ENCODE measurements around the gene RFLNA.

The RFLNA gene

GRCh38 chr12:124332058-124332672, 37.3 kb downstream of the RFLNA start:
- H3K27ac ChIP-seq = no peak overlapping the region
- H3K4me3 ChIP-seq = no peak overlapping the region

- Histone ChIP-seq H3K27ac (no peak overlapping the region), H3K4me3 (no peak overlapping the region)
These were observed 38.0 kb downstream of the RFLNA start for GRCh38 chr12:124332900-124333299.

GRCh38 chr12:124333724-124334123, 38.8 kb downstream of the RFLNA start:
- Histone ChIP-seq H3K4me3 (no peak overlapping the region), H3K27ac (no peak overlapping the region)

GRCh38 chr12:124334266-124334665, 39.4 kb downstream of the RFLNA start:
- H3K27ac ChIP-seq = no peak overlapping the region
- no peak overlapping the region for H3K4me3 ChIP-seq

- Histone ChIP-seq H3K4me3 (no peak overlapping the region), H3K27ac (no peak overlapping the region)
These were observed 40.1 kb downstream of the RFLNA start for GRCh38 chr12:124334976-124335375.

- H3K27ac ChIP-seq = no peak overlapping the region
These were observed 40.7 kb downstream of the RFLNA start for GRCh38 chr12:124335426-124336183.

GRCh38 chr12:124336184-124336437, 41.2 kb downstream of the RFLNA start:
- no peak overlapping the region for H3K4me3 ChIP-seq
- H3K27ac ChIP-seq = no peak overlapping the region

More at GRCh38 chr12:124335426-124336183, 40.7 kb downstream of the RFLNA start:
- no peak overlapping the region for H3K4me3 ChIP-seq

GRCh38 chr12:124336742-124337520, 42.0 kb downstream of the RFLNA start:
- Histone ChIP-seq H3K4me3 (no peak overlapping the region), H3K27ac (no peak overlapping the region)

- no peak overlapping the region for H3K4me3 ChIP-seq
- no peak overlapping the region for H3K27ac ChIP-seq
These were observed 42.7 kb downstream of the RFLNA start for GRCh38 chr12:124337622-124338021.

GRCh38 chr12:124338448-124338847, 43.6 kb downstream of the RFLNA start:
- no peak overlapping the region for H3K4me3 ChIP-seq
- H3K27ac ChIP-seq = no peak overlapping the region

GRCh38 chr12:124338876-124339603, 44.1 kb downstream of the RFLNA start:
- Histone ChIP-seq H3K27ac (no peak overlapping the region), H3K4me3 (no peak overlapping the region)

- Histone ChIP-seq H3K4me3 (no peak overlapping the region), H3K27ac (no peak overlapping the region)
These were observed 45.4 kb downstream of the RFLNA start for GRCh38 chr12:124340080-124340900.

- no peak overlapping the region for H3K27ac ChIP-seq
- H3K4me3 ChIP-seq = no peak overlapping the region
These were observed 46.8 kb downstream of the RFLNA start for GRCh38 chr12:124341645-124342069.

- H3K4me3 ChIP-seq = no peak overlapping the region
These were observed 49.1 kb downstream of the RFLNA start for GRCh38 chr12:124344022-124344421.

GRCh38 chr12:124344526-124344925, 49.6 kb downstream of the RFLNA start:
- Histone ChIP-seq H3K4me3 (no peak overlapping the region), H3K27ac (no peak overlapping the region)

More at GRCh38 chr12:124344022-124344421, 49.1 kb downstream of the RFLNA start:
- H3K27ac ChIP-seq = no peak overlapping the region

GRCh38 chr12:124345795-124346194, 50.9 kb downstream of the RFLNA start:
- H3K4me3 ChIP-seq = no peak overlapping the region
- H3K27ac ChIP-seq = no peak overlapping the region

- Histone ChIP-seq H3K4me3 (no peak overlapping the region), H3K27ac (no peak overlapping the region)
These were observed 51.7 kb downstream of the RFLNA start for GRCh38 chr12:124346425-124347168.

- Histone ChIP-seq H3K27ac (no peak overlapping the region), H3K4me3 (no peak overlapping the region)
These were observed 52.4 kb downstream of the RFLNA start for GRCh38 chr12:124347335-124347734.

Data from skin epidermis (tissue), 12 donors.